H9 (cell line): ENCODE results near the gene GABRR3. TPM values are rescaled to one million over a fixed set of nuclear protein-coding genes. Genes with fewer than 3 reads are reported as not detected.

Experiments used
- DNase-seq: peaks from one replicate; pipeline ENCODE4 v3.0.0-alpha.2; 2017
- H2AFZ ChIP-seq: one replicate; pipeline ENCODE4 v1.6.1; 2013; ENCODE audit warnings: mild to moderate bottlenecking, low read length, control low read depth, moderate library complexity
- H2AK5ac ChIP-seq: 2 replicates; pipeline ENCODE4 v1.6.1; 2013; ENCODE audit warnings: low read length, control low read depth, mixed read lengths; ENCODE audit not compliant: insufficient read length
- H2BK120ac ChIP-seq: one replicate; pipeline ENCODE4 v1.6.1; 2013; ENCODE audit warnings: low read depth, mild to moderate bottlenecking, low read length, control low read depth, inconsistent platforms; ENCODE audit not compliant: poor library complexity, severe bottlenecking
- H2BK12ac ChIP-seq: 2 replicates; pipeline ENCODE4 v1.6.1; 2013; ENCODE audit warnings: low read length, control low read depth, mixed read lengths, low read depth; ENCODE audit not compliant: insufficient read length
- H2BK15ac ChIP-seq: 2 replicates; pipeline ENCODE4 v1.6.1; 2013; ENCODE audit warnings: low read depth, low read length, control low read depth
- H2BK20ac ChIP-seq: one replicate; pipeline ENCODE4 v1.6.1; 2013; ENCODE audit warnings: low read depth, mild to moderate bottlenecking, low read length, control low read depth, inconsistent platforms; ENCODE audit not compliant: poor library complexity, severe bottlenecking
- H2BK5ac ChIP-seq: 2 replicates; pipeline ENCODE4 v1.6.1; 2013; ENCODE audit warnings: low read length, control low read depth, mixed read lengths; ENCODE audit not compliant: insufficient read length
- H3K14ac ChIP-seq: 2 replicates; pipeline ENCODE4 v1.6.1; 2013; ENCODE audit warnings: low read length, control low read depth; ENCODE audit not compliant: insufficient read depth
- H3K18ac ChIP-seq: 2 replicates; pipeline ENCODE4 v1.6.1; 2013; ENCODE audit warnings: low read depth, mild to moderate bottlenecking, mixed read lengths, low read length, control low read depth; ENCODE audit not compliant: insufficient read length
- H3K23ac ChIP-seq: 2 replicates; pipeline ENCODE4 v1.6.1; 2013; ENCODE audit warnings: low read length, control low read depth, mixed read lengths, low read depth; ENCODE audit not compliant: insufficient read length
- H3K23me2 ChIP-seq: 2 replicates; pipeline ENCODE4 v1.6.1; 2013; ENCODE audit warnings: low read depth, mild to moderate bottlenecking, mixed read lengths, low read length, control low read depth; ENCODE audit not compliant: insufficient read length, poor library complexity, severe bottlenecking
- H3K27ac ChIP-seq: 2 replicates; pipeline ENCODE4 v1.5.1; 2013; ENCODE audit warnings: low read length, control low read depth, mixed read lengths, low read depth; ENCODE audit not compliant: insufficient read length
- H3K27me3 ChIP-seq: 2 replicates; pipeline ENCODE4 v1.6.1; 2013; ENCODE audit warnings: low read length, control low read depth, inconsistent platforms; ENCODE audit not compliant: insufficient read depth
- H3K4ac ChIP-seq: 2 replicates; pipeline ENCODE4 v1.6.1; 2013; ENCODE audit warnings: low read depth, mild to moderate bottlenecking, control low read depth, inconsistent platforms, low read length, moderate library complexity
- H3K4me1 ChIP-seq: 2 replicates; pipeline ENCODE4 v1.6.1; 2013; ENCODE audit warnings: low read length, control low read depth, inconsistent platforms; ENCODE audit not compliant: insufficient read depth
- H3K4me2 ChIP-seq: 2 replicates; pipeline ENCODE4 v1.6.1; 2013; ENCODE audit warnings: low read length, control low read depth, mixed read lengths; ENCODE audit not compliant: insufficient read length, insufficient read depth
- H3K56ac ChIP-seq: 2 replicates; pipeline ENCODE4 v1.6.1; 2013; ENCODE audit warnings: low read depth, mild to moderate bottlenecking, mixed read lengths, low read length, control low read depth; ENCODE audit not compliant: insufficient read length
- H3K79me1 ChIP-seq: 2 replicates; pipeline ENCODE4 v1.6.1; 2013; ENCODE audit warnings: low read depth, mild to moderate bottlenecking, moderate library complexity, low read length, control low read depth, inconsistent platforms; ENCODE audit not compliant: insufficient read depth, poor library complexity, severe bottlenecking
- H3K79me2 ChIP-seq: 2 replicates; pipeline ENCODE4 v1.6.1; 2013; ENCODE audit warnings: low read length, control low read depth, inconsistent platforms; ENCODE audit not compliant: insufficient read depth
- H3K9ac ChIP-seq: 2 replicates; pipeline ENCODE4 v1.6.1; 2013; ENCODE audit warnings: low read length, control low read depth, mixed read lengths; ENCODE audit not compliant: insufficient read length; ENCODE audit errors: extremely low read depth
- H3K9me3 ChIP-seq: one replicate; pipeline ENCODE4 v1.6.1; 2013; ENCODE audit warnings: low read depth, low read length, inconsistent platforms; ENCODE audit not compliant: control insufficient read depth
- H3T11ph ChIP-seq: one replicate; pipeline ENCODE4 v1.6.1; 2013; ENCODE audit warnings: mild to moderate bottlenecking, low read length, control low read depth, inconsistent platforms
- H4K20me1 ChIP-seq: one replicate; pipeline ENCODE4 v1.6.1; 2013; ENCODE audit not compliant: control insufficient read depth, insufficient read length, insufficient read depth
- H4K5ac ChIP-seq: 2 replicates; pipeline ENCODE4 v1.6.1; 2013; ENCODE audit warnings: low read depth, mild to moderate bottlenecking, mixed read lengths, low read length, control low read depth; ENCODE audit not compliant: insufficient read length
- H4K8ac ChIP-seq: replicated peaks from 2 replicates; pipeline ENCODE4 v1.6.1; 2013; ENCODE audit warnings: low read length, control low read depth, mixed read lengths, low read depth; ENCODE audit not compliant: insufficient read length
- H4K91ac ChIP-seq: 2 replicates; pipeline ENCODE4 v1.6.1; 2013; ENCODE audit warnings: low read depth, mild to moderate bottlenecking, moderate library complexity, mixed read lengths, low read length, control low read depth; ENCODE audit not compliant: insufficient read length
- H3K27ac Mint-ChIP-seq, 3 experiments: 2 replicates in 2 of 3; 3 replicates in 1 of 3; pipeline ENCODE4 v1.8.0; 2020 to 2021; ENCODE audit warnings: mixed read lengths in 3 of 3, mild to moderate bottlenecking in 1 of 3, moderate library complexity in 1 of 3
- H3K27me3 Mint-ChIP-seq: 2 replicates; pipeline ENCODE4 v1.8.0; 2021; ENCODE audit warnings: low read depth, mild to moderate bottlenecking, moderate library complexity, mixed read lengths
- H3K36me3 Mint-ChIP-seq, 3 experiments: 2 replicates in 2 of 3; 3 replicates in 1 of 3; pipeline ENCODE4 v1.8.0; 2020 to 2021; ENCODE audit warnings: low read depth in 3 of 3, mixed read lengths in 3 of 3; ENCODE audit not compliant: insufficient read depth in 1 of 3
- H3K4me1 Mint-ChIP-seq, 2 experiments: 2 replicates each; pipeline ENCODE4 v1.8.0; 2020; ENCODE audit warnings: mixed read lengths in 2 of 2
- H3K4me3 Mint-ChIP-seq, 2 experiments: 2 replicates in 1 of 2; 3 replicates in 1 of 2; pipeline ENCODE4 v1.8.0; 2020 to 2021; ENCODE audit warnings: mild to moderate bottlenecking in 2 of 2, mixed read lengths in 2 of 2, moderate library complexity in 1 of 2
- H3K9me3 Mint-ChIP-seq, 2 experiments: 2 replicates in 1 of 2; 3 replicates in 1 of 2; pipeline ENCODE4 v1.8.0; 2020; ENCODE audit warnings: mild to moderate bottlenecking in 2 of 2, mixed read lengths in 2 of 2, moderate library complexity in 1 of 2
- CTCF ChIP-seq: fragments of 200-600 bp; sonication (generic); conservative IDR thresholded peaks from 3 replicates; pipeline ENCODE4 v1.8.0; 2021; ENCODE audit warnings: antibody characterized with exemption, mild to moderate bottlenecking
- WGBS: extraction: QIAGEN DNeasy Blood & Tissue Kit; methylation state at CpG from one replicate; pipeline ENCODE4 v1.1.7; 2013; ENCODE audit warnings: missing lambda C conversion rate, low lambda C conversion rate, mixed read lengths; ENCODE audit not compliant: insufficient read length; ENCODE audit errors: extremely low coverage; 5-methylcytosine and 5-hydroxymethylcytosine counted together
- total RNA-seq: library from RNA; stranded (reverse); gene quantifications from 2 replicates; pipeline ENCODE4 v1.2.1, GENCODE V29; 2021

GABRR3 gene
- total RNA-seq, 1 experiment from 2014 or later = not detected

GRCh38 chr3:98002717-98003116, 32.4 kb downstream of the GABRR3 start:
- no peak for TF ChIP-seq CTCF
- no peak overlapping the region for H3K14ac ChIP-seq
- no peak overlapping the region for H2BK120ac ChIP-seq
- H2AFZ ChIP-seq = no peak overlapping the region
- no peaks in the 10 kb centered on the region for H3K23me2 ChIP-seq
- H4K5ac ChIP-seq = no peak overlapping the region
- no peak overlapping the region for H4K8ac ChIP-seq
- H3K79me1 ChIP-seq = no peaks in the 10 kb centered on the region
- H3K4ac ChIP-seq = no peak overlapping the region
- H3K9me3 Mint-ChIP-seq = no peaks in the 10 kb centered on the region
- WGBS = no CpG with 5 or more reads among the region's 1 CpG
- no peak overlapping the region for H3K9ac ChIP-seq
- no peak overlapping the region for H2BK5ac ChIP-seq
- H3K79me2 ChIP-seq = no peaks in the 10 kb centered on the region
- no peak overlapping the region for H3K27ac ChIP-seq
- H3K9me3 ChIP-seq = no peaks in the 10 kb centered on the region
- no peak overlapping the region for H4K91ac ChIP-seq
- H2AK5ac ChIP-seq = no peak overlapping the region
- no peaks in the 10 kb centered on the region for H3K27me3 Mint-ChIP-seq
- no peaks in the 10 kb centered on the region for H3K36me3 Mint-ChIP-seq
- H3K4me1 Mint-ChIP-seq = peaks cover 0 to 2% of the 10 kb centered on the region in 2 experiments; a peak in 2 of 4 replicates
- no peak overlapping the region for H3T11ph ChIP-seq
- no peak overlapping the region for H3K18ac ChIP-seq
- H3K4me3 Mint-ChIP-seq = no peak overlapping the region
- H2BK12ac ChIP-seq = no peak overlapping the region
- H3K23ac ChIP-seq = no peak overlapping the region
- H3K27ac Mint-ChIP-seq = no peak overlapping the region
- DNase-seq = no peak
- no peaks in the 10 kb centered on the region for H4K20me1 ChIP-seq
- no peak overlapping the region for H3K4me2 ChIP-seq
- no peaks in the 10 kb centered on the region for H3K27me3 ChIP-seq
- no peak overlapping the region for H3K56ac ChIP-seq
- H3K4me1 ChIP-seq = no peaks in the 10 kb centered on the region
- no peak overlapping the region for H2BK20ac ChIP-seq
- no peak overlapping the region for H2BK15ac ChIP-seq
